Right lobe of liver (tissue), 6 donors: ENCODE measurements around the gene OR9A2. TPM values are rescaled to one million over a fixed set of nuclear protein-coding genes. Genes with fewer than 3 reads are reported as not detected.

ENCODE experiments used
- ATAC-seq, 4 donors: fragments of 200-7000 bp; cut with Tn5 transposase; one replicate each; pipeline ENCODE4 v1.9.1; 2020; ENCODE audit warnings: mild to moderate bottlenecking in 4 of 4, moderate library complexity in 4 of 4
- DNase-seq, 3 donors: peaks; one replicate each; pipeline ENCODE4 v3.0.0-alpha.2; 2020
- H3K27ac ChIP-seq, 3 donors: fragments of 200-600 bp; one replicate each; pipeline ENCODE4 v1.8.0; 2022
- H3K27me3 ChIP-seq, 2 donors: fragments of 200-600 bp; one replicate each; pipeline ENCODE4 v1.8.0; 2022
- H3K36me3 ChIP-seq, 4 donors: fragments of 200-600 bp; sonication (generic) in 1 of 4; one replicate each; pipeline versions ENCODE4 v1.5.1 to v1.8.0; 2017 to 2022; ENCODE audit warnings: control low read depth in 1 of 4
- H3K4me1 ChIP-seq, 4 donors: fragments of 200-600 bp; sonication (generic) in 1 of 4; one replicate each; pipeline versions ENCODE4 v1.5.1 to v1.8.0; 2017 to 2022; ENCODE audit warnings: control low read depth in 1 of 4
- H3K4me3 ChIP-seq, 3 donors: fragments of 200-600 bp; one replicate each; pipeline ENCODE4 v1.8.0; 2022
- H3K9me3 ChIP-seq, 4 donors: fragments of 200-600 bp; sonication (generic) in 1 of 4; one replicate each; pipeline versions ENCODE4 v1.5.1 to v1.8.0; 2017 to 2022; ENCODE audit warnings: control low read depth in 1 of 4
- CTCF ChIP-seq, 4 donors: fragments of 200-600 bp in 3 of 4; fragments of 450-650 bp in 1 of 4; IDR thresholded peaks; one replicate each; pipeline versions ENCODE4 v1.5.1 to v1.8.0; 2016 to 2022; ENCODE audit warnings: antibody characterized with exemption in 4 of 4, mild to moderate bottlenecking in 2 of 4
- POLR2A ChIP-seq: fragments of 450-650 bp; IDR thresholded peaks from one replicate; pipeline ENCODE4 v1.6.1; 2017; ENCODE audit warnings: antibody characterized with exemption, mild to moderate bottlenecking
- WGBS: methylation state at CpG from one replicate; pipeline ENCODE4 v1.1.6; 2018; ENCODE audit warnings: low coverage, low lambda C conversion rate; ENCODE audit not compliant: insufficient coverage; ENCODE audit errors: missing lambda C conversion rate; 5-methylcytosine and 5-hydroxymethylcytosine counted together
- intact Hi-C, 2 donors: fragments of 100-400 bp; cut with DNase I; formaldehyde crosslinking; loops; one replicate each; pipeline versions ENCODE4 v1.11.2 to v1.14.1; 2022
- total RNA-seq, 6 experiments: library from RNA; depleted of rRNA in 2 of 6; stranded (reverse); fragments of >200 nt in 2 of 6; fragmentation: NEBNext Ultra II Directional in 3 of 6; extraction: Animal tissue kit (Norgen Biotek cat#: 25700) in 3 of 6; gene quantifications; one replicate each; pipeline versions ENCODE4 v1.1.0 to v1.2.4, GENCODE V29; 2016 to 2023
- donor health status: DM: no; HTN: yes; CAD: no.
- donor health status: DM: no; HTN: no; CAD: no.
- donor health status: DM: no; HTN: no; CAD: no.
- donor health status: DM: no; HTN: yes; CAD: no.
- donor health status: DM: no; HTN: yes; CAD: no.

Gene OR9A2
- total RNA-seq, 6 experiments from 2014 or later = not detected

- no peak within 1 kb of the TSS for H3K4me3 ChIP-seq
- intact Hi-C loops = no loop called here
- no peaks in the 10 kb centered on the region for H3K9me3 ChIP-seq
- TF ChIP-seq CTCF (IDR thresholded peaks at IDR 0.05) = no peak
- TF ChIP-seq POLR2A = no peak
- no peaks in the 10 kb centered on the region for H3K36me3 ChIP-seq
- ATAC-seq (no peak), DNase-seq (no peak)
- H3K27ac ChIP-seq = no peak within 1 kb of the TSS
- WGBS = 81% methylated on average over 4 of the region's 4 CpGs
- no peaks in the 10 kb centered on the region for H3K4me1 ChIP-seq
- H3K27me3 ChIP-seq = no peaks in the 10 kb centered on the region
Observed at GRCh38 chr7:143052041-143052440, 25.1 kb upstream of the OR9A2 start, which contains the start of gene OR6V1. OR6V1 (plus strand) TSS chr7:143052341; CDS start chr7:143052341, 0 bp downstream.

DNA sequence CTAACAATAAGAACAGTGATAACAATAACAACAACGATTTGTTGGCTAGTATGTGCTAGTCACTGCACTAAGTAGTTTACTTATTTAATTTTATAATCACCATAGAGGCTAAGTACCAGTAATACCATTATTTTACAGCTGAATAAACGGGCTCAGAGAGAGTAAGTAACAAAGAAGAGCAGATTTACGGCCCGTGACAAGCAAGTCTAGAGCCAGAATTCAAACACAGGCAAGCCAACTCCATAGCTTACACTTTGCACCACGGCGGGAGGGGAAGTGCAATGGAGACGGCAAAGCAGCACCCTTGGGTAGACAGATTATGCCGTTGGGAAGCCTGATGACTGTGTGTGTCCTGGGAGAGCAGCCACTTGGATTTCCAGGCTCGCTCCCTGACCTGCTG lies 24.0 kb upstream of the OR9A2 start:
- DNase-seq (no peak), ATAC-seq (no peak)
- no peak overlapping the region for H3K4me3 ChIP-seq
- no peaks in the 10 kb centered on the region for H3K36me3 ChIP-seq
- intact Hi-C loops = no loop called here
- no peaks in the 10 kb centered on the region for H3K4me1 ChIP-seq
- 69% methylated on average over 7 of the region's 9 CpGs for WGBS
- TF ChIP-seq CTCF (IDR thresholded peaks at IDR 0.05) = no peak
- no peak for TF ChIP-seq POLR2A
- no peak overlapping the region for H3K27ac ChIP-seq
- H3K9me3 ChIP-seq = no peaks in the 10 kb centered on the region
- no peaks in the 10 kb centered on the region for H3K27me3 ChIP-seq

DNA sequence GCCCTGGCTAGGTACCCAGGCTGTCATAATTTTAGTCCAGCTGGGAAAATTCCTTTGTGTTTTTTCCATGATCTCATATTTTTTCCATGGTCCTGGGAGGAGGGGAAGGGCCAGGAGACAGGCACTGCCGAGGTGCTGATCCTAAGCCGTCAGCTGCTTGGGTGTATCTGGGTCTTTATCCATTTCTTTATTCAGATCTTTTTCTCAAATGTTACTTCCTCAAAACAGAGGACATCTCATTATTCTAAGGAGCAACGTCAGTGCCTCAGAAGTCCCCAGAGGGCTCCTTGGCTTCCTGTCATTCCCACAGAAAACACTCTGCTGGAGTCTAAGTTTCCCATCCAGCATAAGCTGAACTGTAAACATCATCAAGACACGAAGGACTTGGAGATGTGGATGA lies 22.4 kb upstream of the OR9A2 start:
- TF ChIP-seq CTCF (IDR thresholded peaks at IDR 0.05) = no peak
- TF ChIP-seq POLR2A = no peak
- no peaks in the 10 kb centered on the region for H3K36me3 ChIP-seq
- intact Hi-C loops = no loop called here
- H3K4me1 ChIP-seq = no peaks in the 10 kb centered on the region
- no peak overlapping the region for H3K4me3 ChIP-seq
- WGBS = 27% methylated on average over 4 of the region's 4 CpGs
- DNase-seq (no peak), ATAC-seq (no peak)
- H3K9me3 ChIP-seq = no peaks in the 10 kb centered on the region
- H3K27ac ChIP-seq = no peak overlapping the region
- H3K27me3 ChIP-seq = no peaks in the 10 kb centered on the region

- intact Hi-C loops = no loop called here
- Histone ChIP-seq H3K9me3 (no peaks in the 10 kb centered on the region), H3K4me1 (no peaks in the 10 kb centered on the region), H3K27ac (no peak overlapping the region), H3K27me3 (no peaks in the 10 kb centered on the region), H3K4me3 (no peak overlapping the region), H3K36me3 (no peaks in the 10 kb centered on the region)
- TF ChIP-seq CTCF (IDR thresholded peaks at IDR 0.05) = no peak
- TF ChIP-seq POLR2A = no peak
- DNase-seq = no peak
- ATAC-seq = no peak
Observed at GRCh38 chr7:143048827-143049226, 21.9 kb upstream of the OR9A2 start.

DNA sequence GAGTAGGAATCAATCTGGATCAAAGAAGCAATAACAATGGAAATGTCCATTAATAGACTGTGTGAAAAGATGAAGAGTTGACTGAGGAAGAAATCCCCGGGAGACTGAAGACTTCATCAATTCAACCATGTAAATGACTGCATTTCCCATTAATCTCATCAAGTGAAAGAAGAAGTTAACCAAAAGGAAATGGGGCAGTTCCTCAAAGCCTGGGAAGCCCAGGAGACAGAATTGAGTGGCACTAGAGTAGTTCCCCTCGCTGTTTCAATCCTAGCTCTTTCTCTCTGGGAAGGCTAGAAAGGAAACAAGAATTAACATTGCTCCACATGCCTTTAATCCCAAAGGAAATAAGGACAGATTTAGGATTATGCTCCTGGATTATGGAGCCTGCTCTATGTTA lies 20.4 kb upstream of the OR9A2 start:
- ATAC-seq = peak in 3 of 4 donors; percentile 17 to 40 (median 27)
- TF ChIP-seq CTCF (IDR thresholded peaks at IDR 0.05) (no peak), POLR2A (no peak)

More for the DNA sequence above, 20.4 kb upstream of the OR9A2 start:
- Histone ChIP-seq H3K27me3 (no peaks in the 10 kb centered on the region), H3K4me3 (no peak overlapping the region), H3K36me3 (no peaks in the 10 kb centered on the region), H3K9me3 (no peaks in the 10 kb centered on the region), H3K4me1 (no peaks in the 10 kb centered on the region), H3K27ac (no peak overlapping the region)
- intact Hi-C loops = no loop called here
- no peak for DNase-seq
- 39% methylated on average over 2 of the region's 2 CpGs for WGBS
